OCI-LY1 (cell line): ENCODE results near the gene HYAL1.

Experiments used
- H2AFZ ChIP-seq: fragments of 200-600 bp; sonication (generic), shearing (Covaris generic); 2 replicates; pipeline ENCODE4 v1.6.0; 2014; ENCODE audit warnings: antibody characterized with exemption, mild to moderate bottlenecking, low read length
- H3F3A ChIP-seq: fragments of 200-600 bp; sonication (generic), shearing (Covaris generic); 2 replicates; pipeline ENCODE4 v1.6.0; 2014; ENCODE audit warnings: mild to moderate bottlenecking, antibody characterized with exemption, low read length, moderate library complexity; ENCODE audit not compliant: insufficient read depth
- H3K27ac ChIP-seq: fragments of 200-600 bp; sonication (generic); 2 replicates; pipeline ENCODE4 v1.5.1; 2014; ENCODE audit warnings: low read length, mixed run types, mild to moderate bottlenecking, low read depth; ENCODE audit not compliant: poor library complexity, severe bottlenecking
- H3K27me3 ChIP-seq: fragments of 200-600 bp; sonication (generic); 2 replicates; pipeline ENCODE4 v1.6.0; 2014; ENCODE audit warnings: antibody characterized with exemption, mild to moderate bottlenecking, low read length, moderate library complexity; ENCODE audit not compliant: insufficient read depth
- H3K36me3 ChIP-seq: fragments of 200-600 bp; sonication (generic); 2 replicates; pipeline ENCODE4 v1.6.1; 2014; ENCODE audit warnings: mild to moderate bottlenecking, antibody characterized with exemption, low read length, moderate library complexity, mixed read lengths; ENCODE audit not compliant: insufficient read depth
- H3K4me1 ChIP-seq: fragments of 200-600 bp; sonication (generic); 2 replicates; pipeline ENCODE4 v1.5.1; 2014; ENCODE audit warnings: mild to moderate bottlenecking, low read length, moderate library complexity; ENCODE audit not compliant: insufficient read depth, severe bottlenecking
- H3K4me2 ChIP-seq: fragments of 200-600 bp; sonication (generic), shearing (Covaris generic); 2 replicates; pipeline ENCODE4 v1.6.1; 2014; ENCODE audit warnings: low read length
- H3K4me3 ChIP-seq: fragments of 200-600 bp; sonication (generic); 2 replicates; pipeline ENCODE4 v1.5.1; 2014; ENCODE audit warnings: low read length, low read depth, mild to moderate bottlenecking, mixed read lengths; ENCODE audit not compliant: poor library complexity, severe bottlenecking
- H3K79me2 ChIP-seq: fragments of 200-600 bp; shearing (Covaris generic); 2 replicates; pipeline ENCODE4 v1.6.1; 2016; ENCODE audit warnings: mixed run types, low read length, mixed read lengths; ENCODE audit not compliant: insufficient read depth
- H3K9ac ChIP-seq: fragments of 200-600 bp; sonication (generic), shearing (Covaris generic); 2 replicates; pipeline ENCODE4 v1.6.1; 2014; ENCODE audit warnings: mild to moderate bottlenecking, low read length, mixed read lengths
- H3K9me2 ChIP-seq: fragments of 200-600 bp; sonication (generic), shearing (Covaris generic); 2 replicates; pipeline ENCODE4 v1.6.1; 2014; ENCODE audit warnings: low read depth, mild to moderate bottlenecking, low read length, mixed read lengths
- H3K9me3 ChIP-seq: fragments of 200-600 bp; shearing (Covaris generic); 2 replicates; pipeline ENCODE4 v1.6.1; 2014; ENCODE audit warnings: low read length, mixed read lengths
- H4K20me1 ChIP-seq: fragments of 200-600 bp; sonication (generic), shearing (Covaris generic); 2 replicates; pipeline ENCODE4 v1.6.0; 2016; ENCODE audit warnings: mild to moderate bottlenecking, low read length; ENCODE audit not compliant: insufficient read depth
- EZH2 ChIP-seq: fragments of 200-600 bp; sonication (generic), shearing (Covaris generic); IDR thresholded peaks from 2 replicates; pipeline ENCODE4 v1.8.0; 2017; ENCODE audit warnings: borderline replicate concordance, mixed run types, mild to moderate bottlenecking, antibody characterized with exemption, low read length, moderate library complexity, mixed read lengths
- TF ChIP-seq, protein P1 (sequence below): fragments of 200-600 bp; sonication (generic), shearing (Covaris generic); IDR thresholded peaks from 2 replicates; pipeline ENCODE4 v1.5.1; 2017; ENCODE audit warnings: mild to moderate bottlenecking, antibody characterized with exemption, low read length, moderate library complexity, mixed read lengths

Gene HYAL1

DNA sequence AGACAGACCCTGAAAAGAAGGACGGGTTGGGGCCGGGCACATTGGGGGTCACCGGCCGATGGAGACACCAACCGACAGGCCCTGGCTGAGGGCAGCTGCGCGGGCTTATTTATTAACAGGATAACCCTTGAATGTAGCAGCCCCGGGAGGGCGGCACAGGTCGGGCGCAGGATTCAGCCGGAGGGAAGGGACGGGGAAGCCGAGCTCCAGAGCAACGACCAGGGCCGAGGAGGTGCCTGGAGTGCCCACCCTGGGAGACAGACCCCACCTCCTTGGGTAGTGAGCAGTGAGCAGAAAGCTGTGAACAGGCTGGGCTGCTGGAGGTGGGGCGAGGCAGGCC lies 26.6 kb downstream of the HYAL1 start:
- Histone ChIP-seq H3K9me2 (no peaks in the 10 kb centered on the region), H3F3A (no peaks in the 10 kb centered on the region), H3K27ac (no peak overlapping the region), H3K4me2 (no peak overlapping the region), H3K4me3 (no peak overlapping the region), H3K9ac (no peak overlapping the region), H3K27me3 (no peaks in the 10 kb centered on the region), H3K79me2 (no peaks in the 10 kb centered on the region), H2AFZ (no peak overlapping the region), H3K4me1 (peaks cover 6% of the 10 kb centered on the region), H3K9me3 (no peaks in the 10 kb centered on the region), H3K36me3 (no peaks in the 10 kb centered on the region), H4K20me1 (no peaks in the 10 kb centered on the region)
- TF ChIP-seq, protein P1, sequence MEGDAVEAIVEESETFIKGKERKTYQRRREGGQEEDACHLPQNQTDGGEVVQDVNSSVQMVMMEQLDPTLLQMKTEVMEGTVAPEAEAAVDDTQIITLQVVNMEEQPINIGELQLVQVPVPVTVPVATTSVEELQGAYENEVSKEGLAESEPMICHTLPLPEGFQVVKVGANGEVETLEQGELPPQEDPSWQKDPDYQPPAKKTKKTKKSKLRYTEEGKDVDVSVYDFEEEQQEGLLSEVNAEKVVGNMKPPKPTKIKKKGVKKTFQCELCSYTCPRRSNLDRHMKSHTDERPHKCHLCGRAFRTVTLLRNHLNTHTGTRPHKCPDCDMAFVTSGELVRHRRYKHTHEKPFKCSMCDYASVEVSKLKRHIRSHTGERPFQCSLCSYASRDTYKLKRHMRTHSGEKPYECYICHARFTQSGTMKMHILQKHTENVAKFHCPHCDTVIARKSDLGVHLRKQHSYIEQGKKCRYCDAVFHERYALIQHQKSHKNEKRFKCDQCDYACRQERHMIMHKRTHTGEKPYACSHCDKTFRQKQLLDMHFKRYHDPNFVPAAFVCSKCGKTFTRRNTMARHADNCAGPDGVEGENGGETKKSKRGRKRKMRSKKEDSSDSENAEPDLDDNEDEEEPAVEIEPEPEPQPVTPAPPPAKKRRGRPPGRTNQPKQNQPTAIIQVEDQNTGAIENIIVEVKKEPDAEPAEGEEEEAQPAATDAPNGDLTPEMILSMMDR, result no peak
- TF ChIP-seq EZH2, result no peak

DNA sequence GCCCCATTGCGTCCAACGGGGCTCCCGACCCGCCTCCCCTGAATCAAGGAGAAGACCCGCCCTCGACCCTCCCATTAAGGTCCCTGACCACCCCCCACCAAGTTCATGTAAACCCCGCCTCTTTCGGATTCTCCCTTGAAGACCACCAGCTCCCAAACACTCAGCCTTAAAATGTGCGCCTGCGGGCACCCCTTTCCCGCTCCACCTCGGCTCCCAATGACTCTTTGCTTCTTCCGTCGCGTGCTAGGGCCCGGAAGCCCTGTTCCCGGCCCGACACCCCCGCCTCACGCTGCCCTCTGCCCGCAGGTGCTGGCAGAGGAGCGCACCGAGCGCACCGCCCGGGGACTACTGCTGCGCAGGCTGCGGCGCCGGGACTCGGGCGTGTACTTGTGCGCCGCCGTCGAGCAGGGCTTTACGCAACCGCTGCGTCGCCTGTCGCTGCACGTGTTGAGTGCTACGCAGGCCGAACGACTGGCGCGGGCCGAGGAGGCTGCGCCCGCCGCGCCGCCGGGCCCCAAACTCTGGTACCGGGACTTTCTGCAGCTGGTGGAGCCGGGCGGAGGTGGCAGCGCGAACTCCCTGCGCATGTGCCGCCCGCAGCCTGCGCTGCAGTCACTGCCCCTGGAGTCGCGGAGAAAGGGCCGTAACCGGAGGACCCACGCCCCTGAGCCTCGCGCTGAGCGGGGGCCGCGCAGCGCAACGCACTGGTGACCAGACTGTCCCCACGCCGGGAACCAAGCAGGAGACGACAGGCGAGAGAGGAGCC lies 27.2 kb downstream of the HYAL1 start:
- Histone ChIP-seq H3K9ac (no peak overlapping the region), H3K9me3 (no peaks in the 10 kb centered on the region), H3K36me3 (no peaks in the 10 kb centered on the region), H3K4me2 (no peak overlapping the region), H3K9me2 (no peaks in the 10 kb centered on the region), H3F3A (no peaks in the 10 kb centered on the region), H3K27me3 (no peaks in the 10 kb centered on the region), H4K20me1 (no peaks in the 10 kb centered on the region), H3K27ac (no peak overlapping the region), H3K4me1 (peaks cover 6% of the 10 kb centered on the region), H2AFZ (no peak overlapping the region), H3K4me3 (no peak overlapping the region), H3K79me2 (no peaks in the 10 kb centered on the region)
- TF ChIP-seq EZH2, result no peak
- TF ChIP-seq, protein P1, result no peak

DNA sequence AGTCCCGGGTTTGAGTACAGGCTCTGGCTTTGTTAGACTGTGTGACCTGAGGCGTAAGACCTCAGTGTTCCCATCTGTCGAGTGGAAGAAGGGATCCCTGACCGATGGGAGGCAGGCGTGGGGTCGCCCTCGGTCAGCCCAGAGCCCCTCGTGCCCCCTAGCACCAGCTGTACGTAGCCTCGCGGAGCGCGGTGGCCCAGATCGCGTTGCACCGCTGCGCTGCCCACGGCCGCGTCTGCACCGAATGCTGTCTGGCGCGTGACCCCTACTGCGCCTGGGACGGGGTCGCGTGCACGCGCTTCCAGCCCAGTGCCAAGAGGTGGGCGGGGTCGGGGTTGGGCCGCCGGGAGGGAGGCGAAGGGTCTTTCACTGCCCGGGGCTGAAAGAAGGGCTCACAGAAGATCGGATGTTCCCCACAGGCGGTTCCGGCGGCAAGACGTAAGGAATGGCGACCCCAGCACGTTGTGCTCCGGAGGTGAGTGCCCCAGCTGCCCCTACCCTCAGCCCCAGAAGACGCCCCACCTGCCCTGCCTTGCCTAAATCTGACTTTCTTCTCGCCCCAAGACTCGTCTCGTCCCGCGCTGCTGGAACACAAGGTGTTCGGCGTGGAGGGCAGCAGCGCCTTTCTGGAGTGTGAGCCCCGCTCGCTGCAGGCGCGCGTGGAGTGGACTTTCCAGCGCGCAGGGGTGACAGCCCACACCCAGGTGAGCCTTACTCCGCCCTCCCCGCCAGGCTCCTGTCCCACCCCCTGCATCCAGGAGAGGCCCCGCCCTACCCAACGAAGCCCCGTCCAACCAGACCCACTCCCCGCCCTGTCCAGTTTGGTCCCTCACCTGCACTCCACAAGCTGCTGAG lies 28.0 kb downstream of the HYAL1 start:
- TF ChIP-seq, protein P1, result no peak
- no peak for TF ChIP-seq EZH2
- no peaks in the 10 kb centered on the region for H3K9me3 ChIP-seq
- H3K9ac ChIP-seq, result no peak overlapping the region
- H2AFZ ChIP-seq, result no peak overlapping the region
- H3K4me2 ChIP-seq, result no peak overlapping the region; the same call in 1 of the 2 replicates
- no peaks in the 10 kb centered on the region for H3K27me3 ChIP-seq
- H3K4me3 ChIP-seq, result no peak overlapping the region
- H3K36me3 ChIP-seq, result no peaks in the 10 kb centered on the region
- no peaks in the 10 kb centered on the region for H4K20me1 ChIP-seq
- H3K79me2 ChIP-seq, result no peaks in the 10 kb centered on the region
- no peak overlapping the region for H3K27ac ChIP-seq
- peaks cover 6% of the 10 kb centered on the region for H3K4me1 ChIP-seq
- no peaks in the 10 kb centered on the region for H3F3A ChIP-seq
- no peaks in the 10 kb centered on the region for H3K9me2 ChIP-seq
